ENCODE data around the gene TPRN.

The TPRN gene

GRCh38 chr9:137235424-137236237 lies 35.1 kb upstream of the TPRN start:
- WGBS, 2 experiments, result 84 to 85% methylated on average over 35 of the region's 35 CpGs
- Histone ChIP-seq H3K9me3 (ENCODE audit: control insufficient read depth, low read length) (no peaks in the 10 kb centered on the region), H3K4me3 (ENCODE audit: insufficient read depth, low read depth, low read length) (no peak overlapping the region)

GRCh38 chr9:137234758-137235423 lies 34.4 kb upstream of the TPRN start:
- Histone ChIP-seq H3K4me3 (ENCODE audit: insufficient read depth, low read depth, low read length) (no peak overlapping the region), H3K27ac (ENCODE audit: insufficient read depth, low read depth, low read length, poor library complexity, severe bottlenecking) (no peak overlapping the region), H3K36me3 (ENCODE audit: control insufficient read depth, insufficient read depth, low read length) (no peaks in the 10 kb centered on the region), H3K9me3 (ENCODE audit: control insufficient read depth, low read length) (no peaks in the 10 kb centered on the region), H3K4me1 (ENCODE audit: control insufficient read depth, insufficient read depth, low read length) (peaks cover 29% of the 10 kb centered on the region), H3K27me3 (ENCODE audit: control insufficient read depth, insufficient read depth, low read length, poor library complexity, severe bottlenecking) (no peaks in the 10 kb centered on the region)
- WGBS, 2 experiments, result 83 to 88% methylated on average over 17 to 18 of the region's 18 CpGs

More at GRCh38 chr9:137235424-137236237, 35.1 kb upstream of the TPRN start:
- Histone ChIP-seq H3K27me3 (ENCODE audit: control insufficient read depth, insufficient read depth, low read length, poor library complexity, severe bottlenecking) (no peaks in the 10 kb centered on the region), H3K4me1 (ENCODE audit: control insufficient read depth, insufficient read depth, low read length) (peaks cover 29% of the 10 kb centered on the region), H3K36me3 (ENCODE audit: control insufficient read depth, insufficient read depth, low read length) (no peaks in the 10 kb centered on the region), H3K27ac (ENCODE audit: insufficient read depth, low read depth, low read length, poor library complexity, severe bottlenecking) (no peak overlapping the region)

GRCh38 chr9:137234055-137234697 lies 33.6 kb upstream of the TPRN start:
- Histone ChIP-seq H3K27ac (ENCODE audit: insufficient read depth, low read depth, low read length, poor library complexity, severe bottlenecking) (no peak overlapping the region), H3K36me3 (ENCODE audit: control insufficient read depth, insufficient read depth, low read length) (no peaks in the 10 kb centered on the region), H3K27me3 (ENCODE audit: control insufficient read depth, insufficient read depth, low read length, poor library complexity, severe bottlenecking) (no peaks in the 10 kb centered on the region), H3K9me3 (ENCODE audit: control insufficient read depth, low read length) (no peaks in the 10 kb centered on the region), H3K4me1 (ENCODE audit: control insufficient read depth, insufficient read depth, low read length) (peaks cover 27% of the 10 kb centered on the region), H3K4me3 (ENCODE audit: insufficient read depth, low read depth, low read length) (no peak overlapping the region)
- WGBS, 2 experiments, result 89% methylated on average over 40 of the region's 40 CpGs

- peaks cover 21% of the 10 kb centered on the region for H3K4me1 ChIP-seq (ENCODE audit: control insufficient read depth, insufficient read depth, low read length)
- WGBS, 2 experiments, result 87 to 88% methylated on average over 37 to 39 of the region's 40 CpGs
- H3K27me3 ChIP-seq (ENCODE audit: control insufficient read depth, insufficient read depth, low read length, poor library complexity, severe bottlenecking), result no peaks in the 10 kb centered on the region
- no peak overlapping the region for H3K27ac ChIP-seq (ENCODE audit: insufficient read depth, low read depth, low read length, poor library complexity, severe bottlenecking)
- H3K9me3 ChIP-seq (ENCODE audit: control insufficient read depth, low read length), result no peaks in the 10 kb centered on the region
- H3K4me3 ChIP-seq (ENCODE audit: insufficient read depth, low read depth, low read length), result no peak overlapping the region
- H3K36me3 ChIP-seq (ENCODE audit: control insufficient read depth, insufficient read depth, low read length), result no peaks in the 10 kb centered on the region
Observed at GRCh38 chr9:137233143-137233980, 32.8 kb upstream of the TPRN start.

- H3K4me3 ChIP-seq (ENCODE audit: insufficient read depth, low read depth, low read length), result no peak overlapping the region
- no peaks in the 10 kb centered on the region for H3K36me3 ChIP-seq (ENCODE audit: control insufficient read depth, insufficient read depth, low read length)
- no peak overlapping the region for H3K27ac ChIP-seq (ENCODE audit: insufficient read depth, low read depth, low read length, poor library complexity, severe bottlenecking)
- H3K9me3 ChIP-seq (ENCODE audit: control insufficient read depth, low read length), result no peaks in the 10 kb centered on the region
- peaks cover 14% of the 10 kb centered on the region for H3K4me1 ChIP-seq (ENCODE audit: control insufficient read depth, insufficient read depth, low read length)
- no peaks in the 10 kb centered on the region for H3K27me3 ChIP-seq (ENCODE audit: control insufficient read depth, insufficient read depth, low read length, poor library complexity, severe bottlenecking)
- WGBS, 2 experiments, result 91 to 92% methylated on average over 24 of the region's 24 CpGs
Observed at GRCh38 chr9:137232510-137232909, 32.0 kb upstream of the TPRN start.

- no peak overlapping the region for H3K4me3 ChIP-seq (ENCODE audit: insufficient read depth, low read depth, low read length)
- peaks cover 10% of the 10 kb centered on the region for H3K4me1 ChIP-seq (ENCODE audit: control insufficient read depth, insufficient read depth, low read length)
- no peaks in the 10 kb centered on the region for H3K27me3 ChIP-seq (ENCODE audit: control insufficient read depth, insufficient read depth, low read length, poor library complexity, severe bottlenecking)
- WGBS, 2 experiments, result 90 to 91% methylated on average over 10 of the region's 10 CpGs
- H3K27ac ChIP-seq (ENCODE audit: insufficient read depth, low read depth, low read length, poor library complexity, severe bottlenecking), result no peak overlapping the region
- no peaks in the 10 kb centered on the region for H3K9me3 ChIP-seq (ENCODE audit: control insufficient read depth, low read length)
- no peaks in the 10 kb centered on the region for H3K36me3 ChIP-seq (ENCODE audit: control insufficient read depth, insufficient read depth, low read length)
Observed at GRCh38 chr9:137232101-137232500, 31.6 kb upstream of the TPRN start.

GRCh38 chr9:137231372-137232039 lies 31.0 kb upstream of the TPRN start:
- Histone ChIP-seq H3K9me3 (ENCODE audit: control insufficient read depth, low read length) (no peaks in the 10 kb centered on the region), H3K4me1 (ENCODE audit: control insufficient read depth, insufficient read depth, low read length) (peaks cover 4% of the 10 kb centered on the region), H3K4me3 (ENCODE audit: insufficient read depth, low read depth, low read length) (no peak overlapping the region), H3K27me3 (ENCODE audit: control insufficient read depth, insufficient read depth, low read length, poor library complexity, severe bottlenecking) (no peaks in the 10 kb centered on the region), H3K27ac (ENCODE audit: insufficient read depth, low read depth, low read length, poor library complexity, severe bottlenecking) (no peak overlapping the region), H3K36me3 (ENCODE audit: control insufficient read depth, insufficient read depth, low read length) (no peaks in the 10 kb centered on the region)
- WGBS, 2 experiments, result 91 to 92% methylated on average over 23 of the region's 23 CpGs

GRCh38 chr9:137230705-137231371 lies 30.3 kb upstream of the TPRN start, which contains the start of gene SLC34A3:
SLC34A3 (plus strand) TSS chr9:137230901; CDS start chr9:137231703, 802 bp downstream.
- Histone ChIP-seq H3K36me3 (ENCODE audit: control insufficient read depth, insufficient read depth, low read length) (no peaks in the 10 kb centered on the region), H3K4me1 (ENCODE audit: control insufficient read depth, insufficient read depth, low read length) (no peaks in the 10 kb centered on the region), H3K4me3 (ENCODE audit: insufficient read depth, low read depth, low read length) (no peak within 1 kb of the TSS), H3K27me3 (ENCODE audit: control insufficient read depth, insufficient read depth, low read length, poor library complexity, severe bottlenecking) (no peaks in the 10 kb centered on the region), H3K9me3 (ENCODE audit: control insufficient read depth, low read length) (no peaks in the 10 kb centered on the region), H3K27ac (ENCODE audit: insufficient read depth, low read depth, low read length, poor library complexity, severe bottlenecking) (no peak within 1 kb of the TSS)
- WGBS, 2 experiments, result 86 to 89% methylated on average over 14 of the region's 14 CpGs
